WERI-Rb-1 (cell line): Measurements from ENCODE around the gene ARHGAP40.

ENCODE experiments used
- DNase-seq: peaks from one replicate; pipeline ENCODE4 v3.0.0-alpha.2; 2020
- H3K27ac ChIP-seq: fragments of 250-450 bp; sonication (Bioruptor Pico); 2 replicates; pipeline ENCODE4 v1.5.1; 2020; ENCODE audit warnings: mild to moderate bottlenecking, moderate library complexity
- H3K27me3 ChIP-seq: fragments of 250-450 bp; sonication (Bioruptor Pico); 2 replicates; pipeline ENCODE4 v1.5.1; 2021; ENCODE audit warnings: mild to moderate bottlenecking, low read depth, moderate library complexity; ENCODE audit not compliant: insufficient read depth, severe bottlenecking
- H3K36me3 ChIP-seq: fragments of 250-450 bp; sonication (Bioruptor Pico); 2 replicates; pipeline ENCODE4 v1.5.1; 2020; ENCODE audit warnings: mild to moderate bottlenecking, moderate library complexity
- H3K4me3 ChIP-seq: 2 replicates; pipeline ENCODE4 v1.5.1; 2011; ENCODE audit warnings: low read depth, mild to moderate bottlenecking, control low read depth, low read length
- H3K9me3 ChIP-seq: fragments of 250-450 bp; sonication (Bioruptor Pico); 2 replicates; pipeline ENCODE4 v1.5.1; 2021; ENCODE audit warnings: mild to moderate bottlenecking, moderate library complexity; ENCODE audit not compliant: severe bottlenecking
- TF ChIP-seq, protein P1 (sequence below): IDR thresholded peaks from 2 replicates; pipeline ENCODE4 v1.5.1; 2011; ENCODE audit warnings: low read depth, mild to moderate bottlenecking, control low read depth, inconsistent platforms, low read length

ARHGAP40 gene

DNA sequence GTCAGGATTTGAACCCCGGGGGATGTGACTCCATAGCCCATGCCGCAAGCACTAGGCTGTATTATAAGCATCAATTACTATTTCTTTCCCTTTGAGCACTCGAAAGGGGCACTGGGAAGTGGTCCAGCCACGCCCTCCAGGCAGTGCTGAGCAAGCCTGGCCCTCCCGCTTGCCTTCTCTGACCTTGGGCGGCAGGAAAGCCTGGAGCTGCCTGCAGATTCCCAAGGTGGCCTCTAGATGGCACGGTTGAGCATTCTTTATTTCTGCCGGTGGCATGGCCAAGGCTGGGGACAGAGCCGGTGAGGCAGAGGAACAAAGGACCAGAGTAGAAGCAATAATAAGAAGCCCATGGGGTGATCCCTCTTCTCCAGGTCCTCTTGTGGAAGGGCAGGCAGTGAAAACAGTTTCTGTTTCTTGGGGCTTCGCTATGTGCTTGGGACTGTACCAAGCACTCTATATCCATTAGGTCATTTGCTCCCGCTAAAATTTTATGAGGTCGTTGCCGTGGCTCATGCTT is 32.0 kb downstream of the ARHGAP40 start:
- Histone ChIP-seq H3K27ac (no peak overlapping the region), H3K27me3 (no peaks in the 10 kb centered on the region), H3K36me3 (no peaks in the 10 kb centered on the region; the same call in 1 of the 2 replicates), H3K4me3 (no peak overlapping the region), H3K9me3 (no peaks in the 10 kb centered on the region)
- TF ChIP-seq, protein P1, sequence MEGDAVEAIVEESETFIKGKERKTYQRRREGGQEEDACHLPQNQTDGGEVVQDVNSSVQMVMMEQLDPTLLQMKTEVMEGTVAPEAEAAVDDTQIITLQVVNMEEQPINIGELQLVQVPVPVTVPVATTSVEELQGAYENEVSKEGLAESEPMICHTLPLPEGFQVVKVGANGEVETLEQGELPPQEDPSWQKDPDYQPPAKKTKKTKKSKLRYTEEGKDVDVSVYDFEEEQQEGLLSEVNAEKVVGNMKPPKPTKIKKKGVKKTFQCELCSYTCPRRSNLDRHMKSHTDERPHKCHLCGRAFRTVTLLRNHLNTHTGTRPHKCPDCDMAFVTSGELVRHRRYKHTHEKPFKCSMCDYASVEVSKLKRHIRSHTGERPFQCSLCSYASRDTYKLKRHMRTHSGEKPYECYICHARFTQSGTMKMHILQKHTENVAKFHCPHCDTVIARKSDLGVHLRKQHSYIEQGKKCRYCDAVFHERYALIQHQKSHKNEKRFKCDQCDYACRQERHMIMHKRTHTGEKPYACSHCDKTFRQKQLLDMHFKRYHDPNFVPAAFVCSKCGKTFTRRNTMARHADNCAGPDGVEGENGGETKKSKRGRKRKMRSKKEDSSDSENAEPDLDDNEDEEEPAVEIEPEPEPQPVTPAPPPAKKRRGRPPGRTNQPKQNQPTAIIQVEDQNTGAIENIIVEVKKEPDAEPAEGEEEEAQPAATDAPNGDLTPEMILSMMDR: peak; percentile 84
- peak; percentile 75 for DNase-seq

GRCh38 chr20:38635721-38636288 is 34.2 kb downstream of the ARHGAP40 start:
- H3K9me3 ChIP-seq: no peaks in the 10 kb centered on the region
- TF ChIP-seq, protein P1: no peak
- H3K4me3 ChIP-seq: no peak overlapping the region
- H3K27ac ChIP-seq: no peak overlapping the region
- no peaks in the 10 kb centered on the region for H3K27me3 ChIP-seq
- no peaks in the 10 kb centered on the region; the same call in 1 of the 2 replicates for H3K36me3 ChIP-seq
- peak; percentile 37 for DNase-seq

DNA sequence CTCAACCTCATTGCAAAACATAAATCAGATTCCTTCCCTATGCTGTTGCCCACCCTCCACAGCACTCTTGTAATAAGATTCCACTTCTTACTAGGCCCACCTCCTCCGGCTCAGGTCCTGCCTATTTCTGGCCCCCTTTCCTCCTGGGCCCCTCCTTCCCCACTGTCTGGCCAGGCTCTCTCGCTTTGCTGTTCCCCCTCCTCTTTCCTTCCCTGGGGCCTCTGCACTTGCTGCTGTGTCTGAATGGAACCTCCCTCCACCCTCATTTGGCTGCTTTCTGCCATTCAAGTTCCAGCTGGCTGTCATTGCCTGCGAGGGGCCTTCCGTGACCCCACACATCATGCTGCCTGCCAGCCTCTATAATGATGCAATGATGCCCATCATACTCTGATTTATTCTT is 38.9 kb downstream of the ARHGAP40 start:
- Histone ChIP-seq H3K36me3 (no peaks in the 10 kb centered on the region), H3K4me3 (no peak overlapping the region), H3K27me3 (peaks cover 9% of the 10 kb centered on the region), H3K9me3 (no peaks in the 10 kb centered on the region), H3K27ac (no peak overlapping the region)
- TF ChIP-seq, protein P1: no peak
- no peak for DNase-seq

- TF ChIP-seq, protein P1: no peak
- Histone ChIP-seq H3K9me3 (no peaks in the 10 kb centered on the region), H3K4me3 (no peak overlapping the region), H3K27me3 (peaks cover 14% of the 10 kb centered on the region), H3K36me3 (no peaks in the 10 kb centered on the region), H3K27ac (no peak overlapping the region)
- DNase-seq: no peak
These were observed 40.9 kb downstream of the ARHGAP40 start for GRCh38 chr20:38642498-38642897.

DNA sequence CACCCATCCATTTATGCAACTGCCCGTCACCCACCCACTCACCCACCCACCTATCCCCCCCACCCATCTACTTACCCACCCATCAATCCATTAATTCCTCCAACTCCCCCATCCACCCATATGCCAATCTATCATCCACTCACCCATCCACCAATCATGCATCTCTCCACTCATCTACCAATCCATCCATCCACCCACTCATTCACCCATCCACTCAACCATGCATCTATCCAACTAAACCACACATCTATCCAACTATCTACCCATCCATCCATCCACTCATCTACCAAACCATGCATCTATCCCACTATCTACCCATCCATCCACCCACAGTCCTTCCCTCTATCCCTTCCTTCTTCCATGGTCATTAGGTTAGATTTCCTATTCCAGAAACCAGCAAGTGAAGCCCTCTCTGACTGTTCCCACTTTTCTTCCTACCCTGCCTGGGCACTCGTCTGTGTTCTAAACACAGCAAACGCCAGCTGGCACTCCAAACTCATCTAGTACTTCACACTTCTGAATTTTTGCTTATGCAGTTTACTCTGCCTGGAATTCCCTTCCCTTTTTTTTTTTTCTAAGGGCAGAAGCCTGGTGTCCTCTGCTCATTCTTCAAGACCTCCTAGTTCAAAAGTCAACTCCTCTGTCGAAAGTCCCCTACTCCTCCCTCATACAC is 43.1 kb downstream of the ARHGAP40 start:
- TF ChIP-seq, protein P1: no peak
- DNase-seq: no peak
- Histone ChIP-seq H3K36me3 (no peaks in the 10 kb centered on the region), H3K9me3 (no peaks in the 10 kb centered on the region), H3K27me3 (peaks cover 14% of the 10 kb centered on the region), H3K4me3 (no peak overlapping the region), H3K27ac (no peak overlapping the region)
